HUES64 (cell line): ENCODE data around the gene ARHGAP23.
A peak's percentile ranks its signal among the peaks of the same experiment; 100 is the strongest.
"Not testable (repeated sequence)": the region's sequence is repeated elsewhere in the genome, so short reads cannot be mapped to it uniquely, and the experiment has no call there.

ENCODE experiments used
- H3K27ac ChIP-seq: 2 replicates; pipeline ENCODE4 v1.7.0; 2013; ENCODE audit warnings: low read depth, low read length, inconsistent platforms
- H3K27me3 ChIP-seq: 2 replicates; pipeline ENCODE4 v1.6.1; 2013; ENCODE audit warnings: mild to moderate bottlenecking, low read length; ENCODE audit not compliant: insufficient read depth
- H3K36me3 ChIP-seq: 2 replicates; pipeline ENCODE4 v1.6.1; 2013; ENCODE audit warnings: mild to moderate bottlenecking, low read length; ENCODE audit not compliant: insufficient read depth
- H3K4me1 ChIP-seq: 2 replicates; pipeline ENCODE4 v1.6.1; 2013; ENCODE audit warnings: mild to moderate bottlenecking, low read length, moderate library complexity; ENCODE audit not compliant: insufficient read depth
- H3K4me3 ChIP-seq: 2 replicates; pipeline ENCODE4 v1.5.1; 2013; ENCODE audit warnings: mild to moderate bottlenecking, low read length, moderate library complexity
- H3K9ac ChIP-seq: 2 replicates; pipeline ENCODE4 v1.6.1; 2013; ENCODE audit warnings: mild to moderate bottlenecking, low read depth, low read length
- H3K9me3 ChIP-seq: 2 replicates; pipeline ENCODE4 v1.6.1; 2013; ENCODE audit warnings: low read depth, low read length; ENCODE audit not compliant: insufficient read depth
- WGBS: fragments of 150-250, 120-280 bp; methylation state at CpG from one replicate; pipeline ENCODE4 v1.1.7; 2013; ENCODE audit warnings: missing lambda C conversion rate; 5-methylcytosine and 5-hydroxymethylcytosine counted together

ARHGAP23 gene

GRCh38 chr17:38497656-38498055 is 69.4 kb downstream of the ARHGAP23 start:
- not testable (repeated sequence) for H3K9ac ChIP-seq, H3K4me3 ChIP-seq, H3K9me3 ChIP-seq, H3K4me1 ChIP-seq, H3K27me3 ChIP-seq, H3K27ac ChIP-seq
- peaks cover 46% of the 10 kb centered on the region for H3K36me3 ChIP-seq
- 93% methylated on average over 8 of the region's 10 CpGs for WGBS

GRCh38 chr17:38498353-38498752 is 70.1 kb downstream of the ARHGAP23 start:
- 94% methylated on average over 13 of the region's 14 CpGs for WGBS
- Histone ChIP-seq H3K36me3 (peaks cover 40% of the 10 kb centered on the region), H3K4me3 (no peak overlapping the region), H3K27ac (no peak overlapping the region), H3K27me3 (no peaks in the 10 kb centered on the region), H3K4me1 (no peaks in the 10 kb centered on the region), H3K9me3 (no peaks in the 10 kb centered on the region), H3K9ac (no peak overlapping the region)

GRCh38 chr17:38499230-38499629 is 71.0 kb downstream of the ARHGAP23 start:
- H3K36me3 ChIP-seq: peaks cover 37% of the 10 kb centered on the region
- H3K9ac ChIP-seq: not testable (repeated sequence)
- 83% methylated on average over 10 of the region's 10 CpGs for WGBS

GRCh38 chr17:38501718-38502117 is 73.5 kb downstream of the ARHGAP23 start:
- H3K4me1 ChIP-seq, H3K4me3 ChIP-seq, H3K9me3 ChIP-seq, H3K27me3 ChIP-seq, H3K27ac ChIP-seq, H3K9ac ChIP-seq: not testable (repeated sequence)
- no CpG with 5 or more reads among the region's 2 CpGs for WGBS
- peaks cover 38% of the 10 kb centered on the region; the same call in 1 of the 2 replicates for H3K36me3 ChIP-seq

More at GRCh38 chr17:38499230-38499629, 71.0 kb downstream of the ARHGAP23 start:
- not testable (repeated sequence) for H3K4me3 ChIP-seq, H3K27me3 ChIP-seq, H3K9me3 ChIP-seq, H3K27ac ChIP-seq, H3K4me1 ChIP-seq

- 89% methylated on average over 14 of the region's 15 CpGs for WGBS
These were observed 75.1 kb downstream of the ARHGAP23 start for GRCh38 chr17:38503286-38503913.

GRCh38 chr17:38504216-38504615 is 76.0 kb downstream of the ARHGAP23 start:
- H3K27me3 ChIP-seq: no peaks in the 10 kb centered on the region
- no peaks in the 10 kb centered on the region for H3K9me3 ChIP-seq
- no peak overlapping the region for H3K27ac ChIP-seq
- H3K4me3 ChIP-seq: no peak overlapping the region
- 95% methylated on average over 14 of the region's 14 CpGs for WGBS
- H3K9ac ChIP-seq: no peak overlapping the region
- H3K4me1 ChIP-seq: no peaks in the 10 kb centered on the region; the same call in 1 of the 2 replicates
- peaks cover 34% of the 10 kb centered on the region; the same call in 1 of the 2 replicates for H3K36me3 ChIP-seq

More at GRCh38 chr17:38503286-38503913, 75.1 kb downstream of the ARHGAP23 start:
- not testable (repeated sequence) for H3K4me1 ChIP-seq, H3K9me3 ChIP-seq, H3K27ac ChIP-seq, H3K9ac ChIP-seq, H3K4me3 ChIP-seq, H3K27me3 ChIP-seq
- peaks cover 34% of the 10 kb centered on the region; the same call in 1 of the 2 replicates for H3K36me3 ChIP-seq

- Histone ChIP-seq H3K4me3 (no peak overlapping the region), H3K4me1 (peaks cover 10% of the 10 kb centered on the region), H3K27ac (no peak overlapping the region), H3K9ac (no peak overlapping the region), H3K36me3 (peaks cover 21% of the 10 kb centered on the region; the same call in 1 of the 2 replicates), H3K27me3 (peaks cover 29% of the 10 kb centered on the region), H3K9me3 (no peaks in the 10 kb centered on the region)
- WGBS: 81% methylated on average over 3 of the region's 3 CpGs
These were observed 79.2 kb downstream of the ARHGAP23 start for GRCh38 chr17:38507436-38507835.

GRCh38 chr17:38507921-38508569 is 79.8 kb downstream of the ARHGAP23 start:
- H3K4me1 ChIP-seq: peaks cover 10% of the 10 kb centered on the region
- peaks cover 18% of the 10 kb centered on the region; the same call in 1 of the 2 replicates for H3K36me3 ChIP-seq
- no peak overlapping the region for H3K4me3 ChIP-seq
- H3K27ac ChIP-seq: no peak overlapping the region
- 92% methylated on average over 3 of the region's 3 CpGs for WGBS
- no peaks in the 10 kb centered on the region for H3K9me3 ChIP-seq
- no peak overlapping the region for H3K9ac ChIP-seq
- peaks cover 32% of the 10 kb centered on the region for H3K27me3 ChIP-seq

- Histone ChIP-seq H3K36me3 (peaks cover 18% of the 10 kb centered on the region; the same call in 1 of the 2 replicates), H3K27me3 (peaks cover 32% of the 10 kb centered on the region), H3K4me3 (no peak overlapping the region), H3K27ac (no peak overlapping the region), H3K9ac (no peak overlapping the region), H3K4me1 (peaks cover 10% of the 10 kb centered on the region), H3K9me3 (no peaks in the 10 kb centered on the region)
- 65% methylated on average over 6 of the region's 6 CpGs for WGBS
These were observed 80.3 kb downstream of the ARHGAP23 start for GRCh38 chr17:38508570-38508950.

- H3K4me3 ChIP-seq: peak overlapping the region; percentile 51
- no peak overlapping the region for H3K9ac ChIP-seq
- peaks cover 10% of the 10 kb centered on the region for H3K4me1 ChIP-seq
- H3K27ac ChIP-seq: no peak overlapping the region
- H3K27me3 ChIP-seq: peaks cover 32% of the 10 kb centered on the region
- H3K36me3 ChIP-seq: peaks cover 13% of the 10 kb centered on the region; the same call in 1 of the 2 replicates
- 21% methylated on average over 27 of the region's 27 CpGs for WGBS
- no peaks in the 10 kb centered on the region for H3K9me3 ChIP-seq
These were observed 80.9 kb downstream of the ARHGAP23 start for GRCh38 chr17:38508954-38509771.
